GM20000 (cell line): ENCODE results near the gene OR7G3.

ENCODE experiments used
- DNase-seq: peaks from one replicate; pipeline ENCODE4 v3.0.0; 2012; ENCODE audit warnings: low spot score
- CTCF ChIP-seq: IDR thresholded peaks from 2 replicates; pipeline ENCODE4 v1.5.1; 2012; ENCODE audit warnings: mild to moderate bottlenecking, control low read depth; ENCODE audit errors: extremely low read depth, missing control alignments

The OR7G3 gene

GRCh38 chr19:9126900-9127405 lies at the start of gene OR7G3:
Gene OR7G3, minus strand, starts transcription at chr19:9126950. Its CDS starts 0 bp downstream, at chr19:9126950.
- no peak for DNase-seq
- TF ChIP-seq CTCF, result no peak

- no peak for TF ChIP-seq CTCF
- no peak for DNase-seq
Measured at GRCh38 chr19:9175326-9175725, 48.6 kb upstream of the OR7G3 start.

- no peak for DNase-seq
- TF ChIP-seq CTCF, result no peak
Measured at GRCh38 chr19:9171393-9171991, 44.7 kb upstream of the OR7G3 start.

GRCh38 chr19:9166846-9167245 lies 40.1 kb upstream of the OR7G3 start:
- DNase-seq, result no peak
- no peak for TF ChIP-seq CTCF

GRCh38 chr19:9165261-9165660 lies 38.5 kb upstream of the OR7G3 start:
- no peak for DNase-seq
- no peak for TF ChIP-seq CTCF

GRCh38 chr19:9161427-9161826 lies 34.7 kb upstream of the OR7G3 start:
- no peak for TF ChIP-seq CTCF
- no peak for DNase-seq

- no peak for TF ChIP-seq CTCF
- no peak for DNase-seq
Measured at GRCh38 chr19:9159891-9160290, 33.1 kb upstream of the OR7G3 start.
